ACC112 (cell line): ENCODE results near the gene TSPAN9.
A peak's percentile ranks its signal among the peaks of the same experiment; 100 is the strongest.

ENCODE experiments used
- H2AFZ ChIP-seq: fragments of 200-600 bp; sonication (generic); one replicate; pipeline ENCODE4 v1.6.0; 2017; ENCODE audit warnings: antibody characterized with exemption, low read length; ENCODE audit not compliant: unreplicated experiment
- H3K27ac ChIP-seq: fragments of 200-600 bp; sonication (generic); 2 replicates; pipeline ENCODE4 v1.5.1; 2014; ENCODE audit warnings: low read depth, mild to moderate bottlenecking, antibody characterized with exemption, low read length, moderate library complexity
- H3K27me3 ChIP-seq: fragments of 200-600 bp; sonication (generic); 2 replicates; pipeline ENCODE4 v1.6.1; 2014; ENCODE audit warnings: mild to moderate bottlenecking, antibody characterized with exemption, low read length, moderate library complexity, mixed read lengths; ENCODE audit not compliant: insufficient read depth
- H3K36me3 ChIP-seq: fragments of 200-600 bp; sonication (generic); 2 replicates; pipeline ENCODE4 v1.6.1; 2016; ENCODE audit warnings: mild to moderate bottlenecking, antibody characterized with exemption, low read length, moderate library complexity, mixed read lengths; ENCODE audit not compliant: insufficient read depth
- H3K4me1 ChIP-seq: fragments of 200-600 bp; sonication (generic); one replicate; pipeline ENCODE4 v1.6.1; 2016; ENCODE audit warnings: low read length, mixed read lengths; ENCODE audit not compliant: insufficient read depth, unreplicated experiment, control insufficient read depth
- H3K4me3 ChIP-seq: fragments of 200-600 bp; sonication (generic); 2 replicates; pipeline ENCODE4 v1.5.1; 2014; ENCODE audit warnings: mild to moderate bottlenecking, low read depth, low read length
- H3K79me2 ChIP-seq: fragments of 200-600 bp; sonication (generic); one replicate; pipeline ENCODE4 v1.6.0; 2016; ENCODE audit warnings: low read length; ENCODE audit not compliant: control insufficient read depth, unreplicated experiment, insufficient read depth

The TSPAN9 gene

DNA sequence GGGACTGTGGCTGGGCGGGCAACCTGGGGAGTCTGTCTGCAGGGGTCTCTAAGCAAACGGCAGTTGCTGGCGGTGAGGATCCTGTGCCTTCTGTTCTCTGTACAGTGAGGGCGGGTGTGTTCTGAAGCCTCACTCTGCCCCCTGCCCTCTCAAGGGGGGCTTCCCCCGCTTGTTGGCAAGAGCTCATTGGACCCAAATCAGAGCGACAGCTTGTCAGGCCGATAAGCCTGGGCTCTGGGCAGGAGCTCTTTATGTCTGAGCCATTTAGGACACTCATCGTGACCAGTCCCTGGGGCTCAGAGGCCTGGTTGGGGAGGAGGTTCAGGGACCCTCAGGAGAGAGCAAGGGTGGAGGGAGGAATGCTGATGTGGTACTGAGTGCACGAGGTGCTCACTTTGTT, 136.0 kb downstream of the TSPAN9 start:
- H3K27ac ChIP-seq, result no peak overlapping the region
- H2AFZ ChIP-seq, result no peak overlapping the region
- peaks cover 13% of the 10 kb centered on the region for H3K4me1 ChIP-seq
- H3K79me2 ChIP-seq, result no peaks in the 10 kb centered on the region
- H3K4me3 ChIP-seq, result no peak overlapping the region
- H3K27me3 ChIP-seq, result no peaks in the 10 kb centered on the region
- H3K36me3 ChIP-seq, result no peaks in the 10 kb centered on the region

DNA sequence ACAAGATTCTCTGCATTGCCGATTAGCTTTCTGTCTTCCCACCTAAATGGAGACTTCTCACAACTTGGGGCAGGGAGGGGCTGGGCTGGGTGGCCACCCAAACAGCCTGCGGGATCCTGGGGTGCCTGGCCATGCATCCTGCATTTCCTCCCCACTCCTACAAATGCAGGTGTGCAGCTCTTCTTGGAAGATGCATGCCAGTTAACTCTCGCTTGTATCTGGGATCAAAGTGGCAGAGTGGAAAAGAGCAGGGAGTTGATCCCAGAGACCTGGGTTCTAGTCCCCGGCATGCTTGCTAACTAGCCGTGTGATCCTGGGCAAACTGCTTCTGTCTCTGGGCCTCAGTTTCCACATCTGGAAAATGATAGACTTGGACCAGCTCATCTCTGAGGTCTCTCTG, 136.6 kb downstream of the TSPAN9 start:
- Histone ChIP-seq H2AFZ (no peak overlapping the region), H3K27ac (no peak overlapping the region), H3K4me1 (peaks cover 18% of the 10 kb centered on the region), H3K27me3 (no peaks in the 10 kb centered on the region), H3K36me3 (no peaks in the 10 kb centered on the region), H3K4me3 (no peak overlapping the region), H3K79me2 (no peaks in the 10 kb centered on the region)

DNA sequence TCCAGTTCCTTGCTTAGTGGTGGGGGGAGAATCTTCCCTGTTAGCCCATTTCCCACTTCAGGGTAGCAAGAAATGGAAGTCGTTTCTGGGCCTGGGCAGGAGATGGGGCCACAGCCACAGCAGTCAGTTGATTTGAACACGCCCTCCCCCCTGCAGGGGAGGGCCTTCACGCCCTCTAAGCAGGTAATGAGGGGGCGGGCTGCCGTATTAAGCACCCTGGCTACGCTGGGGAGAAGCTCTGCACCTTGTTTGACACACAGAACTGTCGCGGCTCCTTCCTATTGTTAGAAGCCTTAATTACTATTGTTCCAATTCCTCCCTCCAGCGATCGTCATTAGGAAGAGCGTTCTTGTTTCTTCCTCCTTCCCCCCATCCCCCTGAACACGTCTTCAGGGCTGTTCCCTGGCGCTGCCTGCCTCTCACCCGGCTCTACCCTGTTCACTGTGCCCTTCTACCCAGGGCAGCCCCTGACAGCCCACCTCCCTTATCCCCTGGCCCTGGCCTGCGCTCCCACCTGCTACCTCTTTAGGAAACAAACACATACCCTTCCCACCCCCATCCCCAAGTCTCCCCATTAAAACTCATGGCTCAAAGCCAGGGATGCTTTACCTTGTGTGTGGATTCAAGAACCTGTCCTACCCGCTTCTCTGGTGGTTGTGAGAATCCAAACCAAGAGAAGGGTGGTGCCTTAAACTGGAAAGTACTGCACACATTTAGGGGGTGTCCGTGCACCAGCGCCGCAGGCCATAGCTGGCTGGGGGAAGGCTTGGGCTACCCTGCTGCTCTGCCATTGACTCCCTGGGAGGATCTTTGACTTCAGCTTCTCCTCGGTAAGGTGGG, 137.6 kb downstream of the TSPAN9 start:
- Histone ChIP-seq H3K4me3 (no peak overlapping the region), H3K4me1 (peaks cover 24% of the 10 kb centered on the region), H2AFZ (no peak overlapping the region), H3K36me3 (no peaks in the 10 kb centered on the region), H3K79me2 (no peaks in the 10 kb centered on the region), H3K27ac (no peak overlapping the region), H3K27me3 (no peaks in the 10 kb centered on the region)

DNA sequence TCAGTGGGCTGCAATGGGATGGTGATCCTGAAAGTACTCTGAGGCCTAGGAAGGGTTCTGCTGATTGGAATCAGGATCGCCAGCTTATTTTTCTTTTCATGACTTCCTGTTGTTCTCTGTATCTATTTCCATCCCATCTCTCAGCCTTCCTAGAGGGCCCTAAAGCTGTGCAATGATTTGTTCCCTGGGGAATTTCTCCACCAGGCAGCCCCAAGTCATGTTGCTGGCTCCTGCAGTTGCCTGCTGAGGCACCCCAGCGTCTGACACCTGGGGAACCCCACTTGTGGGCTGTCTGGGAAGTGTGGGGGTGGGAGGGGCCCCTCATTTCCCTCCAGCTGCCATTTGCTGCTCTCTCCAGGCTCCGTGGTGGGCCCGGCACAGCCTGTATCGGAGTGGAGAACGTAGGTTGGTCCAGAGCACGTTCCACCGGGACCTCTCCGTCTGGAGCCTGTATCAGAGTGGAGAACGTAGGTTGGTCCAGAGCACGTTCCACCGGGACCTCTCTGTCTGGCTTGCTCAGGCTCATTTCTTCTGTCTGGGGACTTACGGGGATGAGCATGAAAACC, 138.3 kb downstream of the TSPAN9 start:
- no peak overlapping the region for H3K27ac ChIP-seq
- H3K79me2 ChIP-seq, result no peaks in the 10 kb centered on the region
- no peak overlapping the region for H2AFZ ChIP-seq
- no peaks in the 10 kb centered on the region for H3K27me3 ChIP-seq
- H3K4me1 ChIP-seq, result peaks cover 24% of the 10 kb centered on the region
- no peak overlapping the region for H3K4me3 ChIP-seq
- no peaks in the 10 kb centered on the region for H3K36me3 ChIP-seq

DNA sequence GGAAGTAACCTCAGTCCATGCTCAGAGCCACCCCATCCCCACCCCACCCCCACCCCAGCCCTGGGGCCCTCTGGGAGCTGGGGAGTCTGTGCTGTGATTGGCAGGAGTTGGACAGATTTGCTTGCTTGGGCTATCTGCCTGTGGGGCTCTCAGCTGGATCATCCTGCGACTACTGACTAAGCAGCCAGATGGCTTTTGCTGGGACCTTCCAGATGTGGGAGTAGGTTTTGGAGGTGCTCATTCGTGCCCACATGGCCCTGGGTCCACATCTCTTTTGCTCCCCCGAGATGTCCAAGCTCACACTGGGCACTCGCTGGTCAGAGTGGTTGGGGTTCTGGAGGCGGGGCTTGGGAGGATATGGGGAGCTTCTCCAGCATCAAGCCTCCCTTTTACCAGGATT, 138.9 kb downstream of the TSPAN9 start:
- Histone ChIP-seq H3K79me2 (no peaks in the 10 kb centered on the region), H3K27ac (no peak overlapping the region), H3K4me1 (peaks cover 24% of the 10 kb centered on the region), H3K36me3 (no peaks in the 10 kb centered on the region), H3K27me3 (no peaks in the 10 kb centered on the region), H3K4me3 (no peak overlapping the region), H2AFZ (no peak overlapping the region)

DNA sequence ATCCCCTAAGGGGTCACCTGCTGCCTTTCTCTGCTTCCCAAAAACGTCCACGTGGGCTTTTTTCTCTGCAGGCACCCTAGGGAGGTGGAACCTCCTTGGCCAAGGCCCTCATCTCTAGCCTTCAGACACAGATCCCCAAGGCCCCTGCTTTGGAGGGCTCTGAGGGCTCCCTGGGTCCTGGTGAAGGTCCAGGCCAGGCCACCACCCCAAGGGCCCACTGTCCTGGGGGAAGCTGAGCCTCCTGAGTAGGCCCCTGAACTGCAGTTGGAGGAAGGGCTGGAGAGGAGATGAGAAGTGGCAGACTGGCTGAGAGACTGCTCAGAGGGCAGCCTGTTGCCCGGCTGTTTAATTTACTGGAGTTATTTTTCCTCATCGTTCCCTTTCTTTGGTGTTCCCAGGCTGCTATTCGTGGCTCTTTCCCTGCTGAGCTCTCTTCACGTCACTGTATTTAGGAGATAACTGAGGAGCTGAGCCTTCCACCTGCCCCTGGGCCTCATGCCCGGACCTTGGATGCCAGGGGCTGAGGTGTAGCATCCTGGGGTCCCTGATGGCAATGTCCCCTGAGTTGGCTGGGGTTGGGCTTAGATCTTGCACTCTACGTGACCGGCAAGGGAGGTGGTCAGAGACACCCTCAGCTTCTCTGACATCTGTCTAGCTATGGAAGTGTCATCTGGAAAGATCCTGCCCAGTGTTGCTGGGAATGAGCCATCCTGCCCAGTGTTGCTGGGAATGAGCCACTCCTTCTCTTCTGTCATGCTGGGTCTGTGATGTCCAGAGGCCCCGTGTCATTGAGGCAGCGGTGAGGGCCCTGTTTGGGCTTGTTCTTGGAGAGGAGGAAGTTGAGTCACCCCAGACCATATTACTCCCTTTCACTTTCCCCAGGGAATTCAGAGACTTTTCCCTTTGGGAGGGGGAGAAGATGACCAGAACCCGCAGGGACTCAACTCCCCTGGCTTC, 139.8 kb downstream of the TSPAN9 start:
- H3K79me2 ChIP-seq, result no peaks in the 10 kb centered on the region
- peak overlapping the region; percentile 75; the same call in 1 of the 2 replicates for H3K27ac ChIP-seq
- no peaks in the 10 kb centered on the region for H3K36me3 ChIP-seq

DNA sequence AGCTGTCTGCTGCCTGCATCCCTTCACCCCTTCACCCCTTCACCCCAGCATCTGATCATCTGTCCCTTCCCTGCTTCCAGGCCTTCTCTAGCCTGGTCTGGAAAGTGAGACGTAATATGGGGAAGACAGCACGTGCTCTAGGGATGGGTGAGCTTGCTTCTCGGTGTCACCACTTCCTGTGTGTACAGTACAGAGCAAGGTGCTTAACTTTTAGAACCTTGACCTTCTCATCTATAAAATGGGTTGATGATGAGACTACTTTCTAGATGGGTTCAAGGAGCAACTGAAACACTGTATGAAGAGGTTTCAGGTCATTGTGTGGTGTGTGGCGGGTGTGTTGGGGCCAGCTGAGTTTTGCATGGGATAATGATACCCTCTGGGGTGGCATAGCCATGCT, 140.5 kb downstream of the TSPAN9 start:
- Histone ChIP-seq H2AFZ (no peak overlapping the region), H3K4me1 (peaks cover 24% of the 10 kb centered on the region), H3K4me3 (no peak overlapping the region), H3K36me3 (no peaks in the 10 kb centered on the region), H3K27me3 (no peaks in the 10 kb centered on the region), H3K79me2 (no peaks in the 10 kb centered on the region), H3K27ac (peak overlapping the region; percentile 75)

More for the DNA sequence above, 139.8 kb downstream of the TSPAN9 start:
- H3K27me3 ChIP-seq, result no peaks in the 10 kb centered on the region
- H3K4me1 ChIP-seq, result peaks cover 24% of the 10 kb centered on the region
- no peak overlapping the region for H3K4me3 ChIP-seq
- H2AFZ ChIP-seq, result no peak overlapping the region

DNA sequence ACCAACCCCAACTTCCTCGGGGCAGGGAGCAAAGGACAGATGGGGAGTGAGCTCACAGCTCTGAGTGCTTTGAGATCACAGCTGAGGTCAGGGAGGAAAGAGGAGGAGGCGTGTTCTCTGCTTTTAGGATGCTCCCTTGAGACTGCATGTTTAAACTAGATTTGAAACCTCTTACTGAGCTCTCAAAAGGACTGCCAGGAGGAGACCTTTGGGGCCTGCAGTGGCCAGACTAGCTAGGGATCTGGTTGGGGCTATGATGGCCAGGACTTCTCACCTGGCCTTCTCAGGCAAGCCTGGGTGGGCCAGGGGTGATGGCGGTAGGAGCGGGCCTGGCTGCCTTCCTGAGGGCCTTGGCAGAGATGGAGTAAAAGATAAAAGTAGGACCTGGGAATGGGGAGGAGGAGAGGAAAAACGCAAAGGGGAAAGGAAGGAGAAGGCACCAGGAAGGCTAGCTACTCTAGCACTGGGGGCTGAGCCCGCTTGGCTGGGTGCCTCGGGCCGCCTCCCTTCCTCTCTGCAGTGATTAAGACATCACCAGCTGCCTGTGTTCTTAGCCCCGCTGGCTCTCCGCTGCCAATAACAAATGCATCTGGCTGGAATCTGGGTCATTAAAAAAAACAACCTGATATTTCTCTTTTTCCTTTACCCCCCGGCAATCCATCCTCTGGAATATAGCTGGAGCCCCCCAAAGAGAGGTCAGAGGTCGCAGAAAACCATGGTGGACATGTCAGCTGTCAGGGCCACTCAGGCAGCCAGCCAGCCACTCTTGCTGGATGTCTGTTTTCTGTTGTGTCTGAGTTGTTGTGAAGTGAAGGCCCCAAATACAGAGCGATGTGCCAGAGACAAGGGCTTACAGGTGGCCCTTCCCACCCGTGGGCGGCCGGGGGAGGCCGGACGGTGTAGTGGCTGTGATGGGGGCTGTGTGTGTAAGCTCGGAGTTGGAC, 141.3 kb downstream of the TSPAN9 start:
- H3K27ac ChIP-seq, result peak overlapping the region; percentile 75
- no peaks in the 10 kb centered on the region for H3K36me3 ChIP-seq
- H3K27me3 ChIP-seq, result no peaks in the 10 kb centered on the region
- H2AFZ ChIP-seq, result no peak overlapping the region
- H3K4me1 ChIP-seq, result peaks cover 24% of the 10 kb centered on the region
- no peaks in the 10 kb centered on the region for H3K79me2 ChIP-seq
- no peak overlapping the region; the same call in 1 of the 2 replicates for H3K4me3 ChIP-seq

DNA sequence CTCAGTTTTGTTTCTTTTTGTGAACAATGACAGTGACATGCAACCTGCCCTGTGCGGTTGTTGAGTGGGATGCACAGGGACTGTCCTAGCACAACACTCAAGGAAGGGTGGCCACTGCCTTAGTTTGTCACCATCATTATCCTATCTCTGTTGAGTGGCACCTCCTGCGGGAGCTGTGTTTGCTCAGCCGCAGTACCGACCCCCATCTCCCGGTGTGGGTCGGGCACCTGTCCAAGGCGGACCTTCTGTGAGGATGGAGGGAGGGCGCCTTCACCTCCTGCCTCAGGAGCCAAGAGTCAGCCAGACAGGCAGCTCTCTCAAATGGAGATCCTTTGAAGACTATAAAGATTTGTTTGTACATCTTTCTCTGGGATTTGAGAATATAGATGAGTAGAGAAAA, 142.1 kb downstream of the TSPAN9 start:
- Histone ChIP-seq H3K27ac (no peak overlapping the region), H3K4me3 (no peak overlapping the region), H3K4me1 (peaks cover 24% of the 10 kb centered on the region), H3K27me3 (no peaks in the 10 kb centered on the region), H3K36me3 (no peaks in the 10 kb centered on the region), H2AFZ (no peak overlapping the region), H3K79me2 (no peaks in the 10 kb centered on the region)
